Keratinocyte (primary cell): Measurements from ENCODE around the gene ITCH. TPM values are rescaled to one million over a fixed set of nuclear protein-coding genes. Genes with fewer than 3 reads are reported as not detected.

Experiments
- DNase-seq: peaks from one replicate; pipeline ENCODE4 v3.0.0-alpha.2; 2011; ENCODE audit warnings: low read depth, missing footprints, low spot score
- FAIRE-seq: peaks from 2 replicates; lab custom pipeline; 2011; peaks lifted over from hg19 to GRCh38; lab: Jason Lieb, UNC
- H2AFZ ChIP-seq: 2 replicates; pipeline ENCODE4 v1.6.0; 2012; ENCODE audit warnings: low read length, control low read depth, inconsistent platforms; ENCODE audit not compliant: control insufficient read depth
- H3K27ac ChIP-seq: 2 replicates; pipeline ENCODE4 v1.5.1; 2011; ENCODE audit warnings: low read length; ENCODE audit not compliant: control insufficient read depth, insufficient read depth
- H3K27me3 ChIP-seq: 3 replicates; pipeline ENCODE4 v1.6.0; 2011; ENCODE audit warnings: low read length; ENCODE audit not compliant: control insufficient read depth, insufficient read depth; ENCODE audit errors: extremely low read depth
- H3K36me3 ChIP-seq, 2 experiments: 2 replicates in 1 of 2; 3 replicates in 1 of 2; pipeline ENCODE4 v1.5.1; 2011; ENCODE audit warnings: low read length in 2 of 2, mild to moderate bottlenecking in 1 of 2; ENCODE audit not compliant: control insufficient read depth in 2 of 2, insufficient read depth in 2 of 2; ENCODE audit errors: extremely low read depth in 1 of 2
- H3K4me1 ChIP-seq: 3 replicates; pipeline ENCODE4 v1.5.1; 2011; ENCODE audit warnings: low read length; ENCODE audit not compliant: control insufficient read depth, insufficient read depth; ENCODE audit errors: extremely low read depth
- H3K4me2 ChIP-seq: 3 replicates; pipeline ENCODE4 v1.6.0; 2011; ENCODE audit warnings: low read depth, low read length; ENCODE audit not compliant: control insufficient read depth, insufficient read depth; ENCODE audit errors: extremely low read depth
- H3K4me3 ChIP-seq, 3 experiments: fragments of 200-600 bp in 1 of 3; sonication (generic) in 1 of 3; 2 replicates in 2 of 3; 3 replicates in 1 of 3; pipeline ENCODE4 v1.5.1; 2011 to 2016; ENCODE audit warnings: low read length in 3 of 3, mild to moderate bottlenecking in 3 of 3, control low read depth in 2 of 3, inconsistent platforms in 1 of 3, low read depth in 1 of 3, mixed read lengths in 1 of 3, mixed run types in 1 of 3, moderate library complexity in 1 of 3; ENCODE audit not compliant: control insufficient read depth in 2 of 3, insufficient read depth in 2 of 3; ENCODE audit errors: extremely low read depth in 1 of 3
- H3K79me2 ChIP-seq: 2 replicates; pipeline ENCODE4 v1.6.0; 2012; ENCODE audit warnings: low read length; ENCODE audit not compliant: control insufficient read depth, insufficient read depth
- H3K9ac ChIP-seq: 3 replicates; pipeline ENCODE4 v1.6.0; 2011; ENCODE audit warnings: low read length; ENCODE audit not compliant: control insufficient read depth, insufficient read depth; ENCODE audit errors: extremely low read depth
- H3K9me1 ChIP-seq: 3 replicates; pipeline ENCODE4 v1.6.0; 2011; ENCODE audit warnings: low read length; ENCODE audit not compliant: control insufficient read depth, insufficient read depth; ENCODE audit errors: extremely low read depth
- H3K9me3 ChIP-seq: 2 replicates; pipeline ENCODE4 v1.5.1; 2012; ENCODE audit warnings: low read depth, low read length; ENCODE audit not compliant: control insufficient read depth
- H4K20me1 ChIP-seq: 3 replicates; pipeline ENCODE4 v1.6.0; 2011; ENCODE audit warnings: low read length; ENCODE audit not compliant: control insufficient read depth, insufficient read depth; ENCODE audit errors: extremely low read depth
- CTCF ChIP-seq, 3 experiments: IDR thresholded peaks in 1 of 3; conservative IDR thresholded peaks in 1 of 3; optimal IDR thresholded peaks in 1 of 3; 2 replicates in 2 of 3; 3 replicates in 1 of 3; pipeline versions ENCODE3 to v1.5.1; 2011; ENCODE audit warnings: low read length in 3 of 3, mild to moderate bottlenecking in 3 of 3, moderate library complexity in 2 of 3, control low read depth in 1 of 3, inconsistent platforms in 1 of 3; ENCODE audit not compliant: insufficient read depth in 2 of 3; ENCODE audit errors: extremely low read depth in 1 of 3
- EZH2 ChIP-seq: IDR thresholded peaks from one replicate; pipeline ENCODE4 v1.6.1; 2012; ENCODE audit warnings: inconsistent platforms, mild to moderate bottlenecking, low read length, moderate library complexity
- dilution Hi-C: fragments of 300-500 bp; cut with MboI; formaldehyde crosslinking; loops from one replicate; pipeline ENCODE4 v1.7.0; 2020; ENCODE audit warnings: low sequenced_read_pairs; ENCODE audit not compliant: extremely low pct_ligation_motif_present
- polyA plus RNA-seq, 5 experiments: library from polyadenylated mRNA; depleted of rRNA in 3 of 5; stranded (reverse) in 3 of 5; stranded (forward) in 1 of 5; unstranded in 1 of 5; fragments of >200 nt; gene quantifications; 1 replicate in 1 of 5; 2 replicates in 3 of 5; 3 replicates in 1 of 5; pipeline versions ENCODE4 v1.2.1 to v1.2.3, GENCODE V29; 2011 to 2012; ENCODE audit warnings: missing spikeins in 2 of 5, low read depth in 1 of 5, low replicate concordance in 1 of 5

The ITCH gene
- polyA plus RNA-seq, 1 donor (not counting 4 experiments of a cell fraction or from before 2014, with no cell fraction given), result 42.5 TPM

- FAIRE-seq (peak; percentile 89), DNase-seq (peak; percentile 99)
- no peaks in the 10 kb centered on the region for H3K9me3 ChIP-seq
- dilution Hi-C loops, result no loop called here
- H3K4me2 ChIP-seq, result peak overlapping the region; percentile 60
- H3K36me3 ChIP-seq, result peaks cover 33 to 53% of the 10 kb centered on the region in 2 experiments
- no peak for TF ChIP-seq EZH2
- no peak for TF ChIP-seq CTCF (optimal IDR thresholded peaks at IDR 0.05 in 1 of 3, IDR thresholded peaks at IDR 0.05 in 1 of 3, conservative IDR thresholded peaks at IDR 0.05 in 1 of 3; ENCODE audit: extremely low read depth in 1 of 3, insufficient read depth in 2 of 3, low read length in 3 of 3)
- H3K4me1 ChIP-seq, result peaks cover 22% of the 10 kb centered on the region
- peak overlapping the region; percentile 53 for H3K9ac ChIP-seq
- H3K4me3 ChIP-seq, result peak overlapping the region in 1 of 3 experiments; percentile 3
- H3K9me1 ChIP-seq, result no peaks in the 10 kb centered on the region
- H3K79me2 ChIP-seq, result peaks cover 39% of the 10 kb centered on the region
- peak overlapping the region; percentile 82 for H3K27ac ChIP-seq
- no peaks in the 10 kb centered on the region for H3K27me3 ChIP-seq
- H4K20me1 ChIP-seq, result peaks cover 20% of the 10 kb centered on the region
- no peak overlapping the region for H2AFZ ChIP-seq
Observed at GRCh38 chr20:34525709-34526416, 162.8 kb downstream of the ITCH start.

- H3K27me3 ChIP-seq, result no peaks in the 10 kb centered on the region
- DNase-seq (no peak), FAIRE-seq (peak; percentile 48)
- H3K79me2 ChIP-seq, result peaks cover 36% of the 10 kb centered on the region
- dilution Hi-C loops, result no loop called here
- H3K4me3 ChIP-seq, result peak overlapping the region in 1 of 3 experiments; percentile 3
- no peak for TF ChIP-seq CTCF (optimal IDR thresholded peaks at IDR 0.05 in 1 of 3, IDR thresholded peaks at IDR 0.05 in 1 of 3, conservative IDR thresholded peaks at IDR 0.05 in 1 of 3; ENCODE audit: extremely low read depth in 1 of 3, insufficient read depth in 2 of 3, low read length in 3 of 3)
- no peak for TF ChIP-seq EZH2
- peak overlapping the region; percentile 60 for H3K4me2 ChIP-seq
- H3K9ac ChIP-seq, result peak overlapping the region; percentile 53
- H3K9me3 ChIP-seq, result no peaks in the 10 kb centered on the region
- H3K36me3 ChIP-seq, result peaks cover 36 to 58% of the 10 kb centered on the region in 2 experiments
- H3K27ac ChIP-seq, result peak overlapping the region; percentile 82
- H3K9me1 ChIP-seq, result no peaks in the 10 kb centered on the region
- H2AFZ ChIP-seq, result no peak overlapping the region
- H4K20me1 ChIP-seq, result peaks cover 20% of the 10 kb centered on the region
- peaks cover 22% of the 10 kb centered on the region for H3K4me1 ChIP-seq
Observed at GRCh38 chr20:34526466-34526865, 163.4 kb downstream of the ITCH start.
